SW480 (cell line): ENCODE results near the gene ISM2.
"Not testable (repeated sequence)": the region's sequence is repeated elsewhere in the genome, so short reads cannot be mapped to it uniquely, and the experiment has no call there.

Experiments used
- DNase-seq: peaks from one replicate; pipeline ENCODE4 v3.0.0-alpha.2; 2016; ENCODE audit warnings: low spot score

The ISM2 gene

GRCh38 chr14:77498120-77498979 lies at the start of gene ISM2:
Gene ISM2 (minus strand): TSS chr14:77498816. CDS start chr14:77498793, 23 bp downstream.
- peak; percentile 70 for DNase-seq

GRCh38 chr14:77547512-77548180 lies 49.0 kb upstream of the ISM2 start:
- no peak for DNase-seq

- not testable (repeated sequence) for DNase-seq
Observed at GRCh38 chr14:77545171-77545570, 46.6 kb upstream of the ISM2 start.

- DNase-seq = no peak
Observed at GRCh38 chr14:77544571-77544970, 46.0 kb upstream of the ISM2 start.

GRCh38 chr14:77543637-77544334 lies 45.2 kb upstream of the ISM2 start:
- no peak for DNase-seq

- DNase-seq = no peak
Observed at GRCh38 chr14:77543240-77543551, 44.6 kb upstream of the ISM2 start.

GRCh38 chr14:77542421-77543239 lies 44.0 kb upstream of the ISM2 start:
- DNase-seq = no peak

GRCh38 chr14:77541905-77542304 lies 43.3 kb upstream of the ISM2 start:
- no peak for DNase-seq

- DNase-seq = not testable (repeated sequence)
Observed at GRCh38 chr14:77536951-77537350, 38.3 kb upstream of the ISM2 start.

GRCh38 chr14:77531071-77531470 lies 32.5 kb upstream of the ISM2 start:
- no peak for DNase-seq

GRCh38 chr14:77529963-77530362 lies 31.3 kb upstream of the ISM2 start:
- no peak for DNase-seq

- DNase-seq = no peak
Observed at GRCh38 chr14:77529213-77529612, 30.6 kb upstream of the ISM2 start.

- DNase-seq = not testable (repeated sequence)
Observed at GRCh38 chr14:77528701-77529100, 30.1 kb upstream of the ISM2 start.

- DNase-seq = no peak
Observed at GRCh38 chr14:77526266-77526665, 27.6 kb upstream of the ISM2 start.

- no peak for DNase-seq
Observed at GRCh38 chr14:77524536-77524935, 25.9 kb upstream of the ISM2 start.

- no peak for DNase-seq
Observed at GRCh38 chr14:77523109-77523508, 24.5 kb upstream of the ISM2 start.

- DNase-seq = no peak
Observed at GRCh38 chr14:77520555-77520954, 21.9 kb upstream of the ISM2 start.

- no peak for DNase-seq
Observed at GRCh38 chr14:77516126-77516525, 17.5 kb upstream of the ISM2 start.

- no peak for DNase-seq
Observed at GRCh38 chr14:77511486-77512162, 13.0 kb upstream of the ISM2 start.

- DNase-seq = no peak
Observed at GRCh38 chr14:77509366-77509765, 10.8 kb upstream of the ISM2 start.

- no peak for DNase-seq
Observed at GRCh38 chr14:77508876-77509275, 10.3 kb upstream of the ISM2 start.

- DNase-seq = no peak
Observed at GRCh38 chr14:77508249-77508648, 9.6 kb upstream of the ISM2 start.
